CD4-positive, alpha-beta T cell (primary cell): Measurements from ENCODE around the gene LCNL1. TPM values are rescaled to one million over a fixed set of nuclear protein-coding genes. Genes with fewer than 3 reads are reported as not detected.

Experiments used
- ATAC-seq: fragments of 200-7000 bp; cut with Tn5 transposase; one replicate; pipeline ENCODE4 v1.10.0; 2022; ENCODE audit warnings: mild to moderate bottlenecking; ENCODE audit not compliant: poor library complexity
- CTCF ChIA-PET: fragments of 350-600 bp; sonication (Branson Sonifier 250); formaldehyde crosslinking; loops from one replicate; lab custom pipeline; 2021; ENCODE audit warnings: antibody characterized with exemption, inconsistent platforms; lab: Charles Lee
- POLR2A ChIA-PET: fragments of 350-600 bp; sonication (Branson Sonifier 250); formaldehyde crosslinking; loops from one replicate; lab custom pipeline; 2021; ENCODE audit warnings: antibody characterized with exemption, inconsistent platforms; lab: Charles Lee
- DNase-seq, 14 experiments: peaks; one replicate each; pipeline ENCODE4 v3.0.0-alpha.2; 2013 to 2020; ENCODE audit warnings: mixed read lengths in 2 of 14
- H3K27ac ChIP-seq, 2 donors: one replicate each; pipeline versions ENCODE4 v1.5.1 to v1.7.0; 2013; ENCODE audit warnings: low read length in 2 of 2, low read depth in 1 of 2, mild to moderate bottlenecking in 1 of 2
- H3K27me3 ChIP-seq, 2 experiments: 1 replicate in 1 of 2; 2 replicates in 1 of 2; pipeline versions ENCODE4 v1.6.1 to v1.7.0; 2013; ENCODE audit warnings: low read length in 2 of 2, control low read depth in 1 of 2, mild to moderate bottlenecking in 1 of 2, moderate library complexity in 1 of 2; ENCODE audit not compliant: insufficient read depth in 2 of 2, control insufficient read depth in 1 of 2
- H3K36me3 ChIP-seq: one replicate; pipeline ENCODE4 v1.6.1; 2013; ENCODE audit warnings: low read length, control low read depth; ENCODE audit not compliant: insufficient read depth
- H3K4me1 ChIP-seq: one replicate; pipeline ENCODE4 v1.6.1; 2013; ENCODE audit warnings: low read length, control low read depth; ENCODE audit not compliant: insufficient read depth
- H3K4me3 ChIP-seq: one replicate; pipeline ENCODE4 v1.5.1; 2013; ENCODE audit warnings: mild to moderate bottlenecking, low read length, moderate library complexity
- H3K9me3 ChIP-seq, 2 experiments: 1 replicate in 1 of 2; 2 replicates in 1 of 2; pipeline versions ENCODE4 v1.6.1 to v1.7.0; 2013; ENCODE audit warnings: low read length in 2 of 2, mild to moderate bottlenecking in 2 of 2, control low read depth in 1 of 2, moderate library complexity in 1 of 2; ENCODE audit not compliant: control insufficient read depth in 1 of 2, insufficient read depth in 1 of 2
- H3K27ac Mint-ChIP-seq: one replicate; pipeline ENCODE4 v1.8.0; 2020; ENCODE audit warnings: mixed read lengths
- H3K27me3 Mint-ChIP-seq: one replicate; pipeline ENCODE4 v1.8.0; 2021; ENCODE audit warnings: mixed read lengths
- H3K36me3 Mint-ChIP-seq: one replicate; pipeline ENCODE4 v1.8.0; 2021; ENCODE audit warnings: low read depth, mixed read lengths
- H3K4me1 Mint-ChIP-seq: one replicate; pipeline ENCODE4 v1.8.0; 2021; ENCODE audit warnings: low read depth, mixed read lengths
- H3K4me3 Mint-ChIP-seq: one replicate; pipeline ENCODE4 v1.8.0; 2020; ENCODE audit warnings: mild to moderate bottlenecking, mixed read lengths
- H3K9me3 Mint-ChIP-seq: one replicate; pipeline ENCODE4 v1.8.0; 2020; ENCODE audit warnings: mixed read lengths
- CTCF ChIP-seq: fragments of 200-600 bp; IDR thresholded peaks from one replicate; pipeline ENCODE4 v1.8.0; 2022; ENCODE audit warnings: antibody characterized with exemption, mild to moderate bottlenecking
- intact Hi-C, 2 experiments: fragments of 100-400 bp; cut with DNase I in 1 of 2; cut with micrococcal nuclease in 1 of 2; formaldehyde crosslinking; loops; one replicate each; pipeline versions ENCODE4 v1.15.1 to v1.9.0; 2023 to 2025; cut with DNase I, micrococcal nuclease
- total RNA-seq, 174 experiments: library from RNA in 2 of 174; stranded (reverse) in 2 of 174; gene quantifications; one replicate each; pipeline ENCODE4 v1.2.3 and lab custom pipeline; 2021 to 2026

Gene LCNL1
- total RNA-seq, 2 experiments from 2014 or later, result 0.93 to 1.0 TPM

GRCh38 chr9:136970361-136970760, 12.4 kb upstream of the LCNL1 start:
- no peaks in the 10 kb centered on the region for H3K27me3 ChIP-seq
- intact Hi-C loops, result no loop called here
- ATAC-seq, result no peak
- H3K4me3 ChIP-seq, result no peak overlapping the region
- Mint-ChIP-seq H3K36me3 (no peaks in the 10 kb centered on the region), H3K4me3 (no peak overlapping the region), H3K9me3 (no peaks in the 10 kb centered on the region), H3K4me1 (peaks cover 18% of the 10 kb centered on the region), H3K27me3 (no peaks in the 10 kb centered on the region), H3K27ac (no peak overlapping the region)
- no peak for DNase-seq
- peaks cover 42% of the 10 kb centered on the region for H3K4me1 ChIP-seq
- ChIA-PET CTCF (no interaction called here), POLR2A (no interaction called here)
- no peaks in the 10 kb centered on the region for H3K36me3 ChIP-seq
- TF ChIP-seq CTCF, result no peak
- H3K27ac ChIP-seq, result no peak overlapping the region
- no peaks in the 10 kb centered on the region for H3K9me3 ChIP-seq

GRCh38 chr9:136971746-136972145, 11.0 kb upstream of the LCNL1 start:
- ATAC-seq (no peak), DNase-seq (no peak)
- no peaks in the 10 kb centered on the region for H3K36me3 ChIP-seq
- ChIA-PET POLR2A (no interaction called here), CTCF (no interaction called here)
- no peak overlapping the region for H3K4me3 ChIP-seq
- no peaks in the 10 kb centered on the region for H3K9me3 ChIP-seq
- no peaks in the 10 kb centered on the region for H3K36me3 Mint-ChIP-seq
- TF ChIP-seq CTCF, result no peak
- H3K9me3 Mint-ChIP-seq, result no peaks in the 10 kb centered on the region
- peaks cover 43% of the 10 kb centered on the region for H3K4me1 ChIP-seq
- intact Hi-C loops, result no loop called here
- no peaks in the 10 kb centered on the region for H3K27me3 ChIP-seq
- H3K4me1 Mint-ChIP-seq, result peaks cover 20% of the 10 kb centered on the region
- no peak overlapping the region for H3K27ac Mint-ChIP-seq
- no peak overlapping the region for H3K27ac ChIP-seq
- no peak overlapping the region for H3K4me3 Mint-ChIP-seq
- no peaks in the 10 kb centered on the region for H3K27me3 Mint-ChIP-seq

GRCh38 chr9:136972335-136972734, 10.5 kb upstream of the LCNL1 start:
- ATAC-seq, result no peak
- Mint-ChIP-seq H3K4me1 (peaks cover 20% of the 10 kb centered on the region), H3K27ac (no peak overlapping the region), H3K9me3 (no peaks in the 10 kb centered on the region), H3K36me3 (no peaks in the 10 kb centered on the region), H3K27me3 (no peaks in the 10 kb centered on the region), H3K4me3 (no peak overlapping the region)
- no peak overlapping the region for H3K27ac ChIP-seq
- H3K36me3 ChIP-seq, result no peaks in the 10 kb centered on the region
- ChIA-PET CTCF (no interaction called here), POLR2A (no interaction called here)
- H3K4me1 ChIP-seq, result peaks cover 48% of the 10 kb centered on the region
- H3K27me3 ChIP-seq, result no peaks in the 10 kb centered on the region
- no peak for TF ChIP-seq CTCF
- intact Hi-C loops, result no loop called here
- no peaks in the 10 kb centered on the region for H3K9me3 ChIP-seq
- no peak for DNase-seq
- no peak overlapping the region for H3K4me3 ChIP-seq
